Lower leg skin (tissue), 3 donors: ENCODE data around the gene CENPU.

Experiments used
- CTCF ChIP-seq, 3 donors: fragments of 450-650 bp; IDR thresholded peaks; one replicate each; pipeline ENCODE4 v1.5.1; 2016; ENCODE audit warnings: antibody characterized with exemption in 3 of 3, mild to moderate bottlenecking in 3 of 3, moderate library complexity in 2 of 3
- POLR2A ChIP-seq, 2 donors: fragments of 450-650 bp; IDR thresholded peaks; one replicate each; pipeline ENCODE4 v1.6.1; 2016 to 2017; ENCODE audit warnings: antibody characterized with exemption in 2 of 2, mild to moderate bottlenecking in 1 of 2, moderate library complexity in 1 of 2

GRCh38 chr4:184734758-184735157 is 862 bp upstream of the CENPU start:
- TF ChIP-seq CTCF (IDR thresholded peaks at IDR 0.05) (no peak), POLR2A (IDR thresholded peaks at IDR 0.05) (no peak)
